ENCODE data around the gene TREM2. TPM values are rescaled to one million over a fixed set of nuclear protein-coding genes. Genes with fewer than 3 reads are reported as not detected.

The TREM2 gene
- total RNA-seq, 4 donors from 2014 or later = 10.0 to 46.1 (median 14.3) TPM

DNA sequence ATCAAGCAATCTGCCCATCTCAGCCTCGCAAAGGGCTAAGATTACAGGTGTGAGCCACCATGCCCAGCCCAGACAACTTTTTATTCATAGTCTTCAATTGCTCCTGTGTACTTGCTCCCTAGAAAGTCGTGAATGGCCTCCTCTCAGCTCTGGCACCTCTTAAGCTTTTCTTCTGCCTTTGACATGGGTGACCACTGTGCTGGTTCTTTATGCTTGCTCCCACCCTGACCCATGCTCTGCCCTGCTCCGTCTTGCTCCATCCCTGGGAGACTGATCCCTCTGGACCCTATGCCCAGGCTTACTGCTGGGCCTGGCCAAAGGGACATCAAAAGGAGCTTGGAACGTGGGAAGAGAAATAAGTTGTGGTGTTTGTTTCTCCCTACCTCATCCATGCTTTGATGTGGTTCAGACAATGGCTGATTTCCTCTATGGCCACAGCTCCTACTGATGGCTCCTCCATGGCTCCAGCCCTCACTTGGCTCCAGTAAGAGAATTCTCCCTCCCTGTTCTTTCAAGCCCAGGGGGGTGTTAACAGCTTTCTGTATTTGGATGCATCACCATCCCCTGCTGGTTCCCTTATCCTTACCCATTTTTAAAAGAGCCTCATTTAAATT, 7.7 kb upstream of the TREM2 start:
- Histone ChIP-seq H3K4me1 (no peaks in the 10 kb centered on the region), H3K9me3 (peaks cover 0 to 3% (median 0%) of the 10 kb centered on the region in 4 donors), H3K4me3 (no peak overlapping the region), H3K27ac (no peak overlapping the region), H3K27me3 (peaks cover 0 to 3% of the 10 kb centered on the region in 2 donors), H3K36me3 (no peaks in the 10 kb centered on the region)
- WGBS, 2 donors = 65 to 69% methylated on average over 4 of the region's 4 CpGs
- no peak for DNase-seq (ENCODE audit: low spot score in 2 of 2)
- no peak for TF ChIP-seq CTCF (IDR thresholded peaks at IDR 0.05)
- no peak for TF ChIP-seq EP300 (IDR thresholded peaks at IDR 0.05)
- TF ChIP-seq POLR2A (IDR thresholded peaks at IDR 0.05) = no peak

DNA sequence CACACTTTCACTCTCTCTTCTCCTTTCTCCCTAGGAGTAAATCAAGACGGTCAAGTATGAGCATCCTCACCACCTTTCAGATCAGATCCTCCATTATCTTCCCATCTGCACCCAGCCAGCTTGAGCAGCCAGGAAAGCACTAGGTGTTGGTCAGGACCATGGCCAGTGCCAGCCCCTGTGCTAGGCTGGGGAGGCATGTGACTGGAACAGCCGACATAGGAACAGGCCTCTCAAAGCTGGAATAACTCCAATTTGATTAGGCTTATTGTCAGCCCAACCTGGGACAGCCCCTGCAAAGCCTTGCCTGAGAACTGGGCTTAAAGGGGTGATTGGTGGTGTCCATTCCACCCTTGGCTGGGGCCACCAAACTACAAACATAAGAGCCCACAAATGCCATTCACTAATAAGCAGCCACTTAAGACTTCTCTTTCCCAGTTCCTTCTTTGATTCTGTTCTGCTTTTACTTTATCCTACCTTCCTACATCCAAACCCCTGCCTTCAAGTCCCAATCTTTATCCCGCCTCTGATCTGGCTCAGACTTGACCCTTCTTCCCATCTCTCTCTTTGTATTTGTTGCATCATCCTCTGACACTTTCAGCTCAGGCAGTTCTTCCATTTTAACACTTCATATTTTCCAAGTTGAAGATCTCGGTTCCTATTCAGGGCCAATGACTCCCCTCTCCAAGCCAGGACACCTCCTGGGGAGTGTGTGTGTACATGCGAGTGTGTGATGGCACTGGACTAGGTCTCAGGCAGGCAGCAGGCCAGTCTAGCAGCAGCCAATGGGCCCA, 4.5 kb upstream of the TREM2 start:
- DNase-seq (ENCODE audit: low spot score in 2 of 2) = no peak
- no peaks in the 10 kb centered on the region for H3K4me1 ChIP-seq
- WGBS, 2 donors = 66 to 69% methylated on average over 5 of the region's 5 CpGs

GRCh38 chr6:41164551-41165120, 1.7 kb upstream of the TREM2 start:
- 53 to 58% methylated on average over 4 of the region's 4 CpGs for WGBS, 2 donors
- TF ChIP-seq CTCF (IDR thresholded peaks at IDR 0.05) (no peak), EP300 (IDR thresholded peaks at IDR 0.05) (no peak), POLR2A (IDR thresholded peaks at IDR 0.05) (no peak)
- H3K4me1 ChIP-seq = no peaks in the 10 kb centered on the region
- peaks cover 0 to 5% of the 10 kb centered on the region in 2 donors for H3K27me3 ChIP-seq
- no peaks in the 10 kb centered on the region for H3K9me3 ChIP-seq
- no peak for DNase-seq (ENCODE audit: low spot score in 2 of 2)
- no peak overlapping the region for H3K4me3 ChIP-seq
- H3K36me3 ChIP-seq = no peaks in the 10 kb centered on the region
- no peak overlapping the region for H3K27ac ChIP-seq

More for the DNA sequence above, 4.5 kb upstream of the TREM2 start:
- H3K9me3 ChIP-seq = no peaks in the 10 kb centered on the region
- H3K4me3 ChIP-seq = no peak overlapping the region
- H3K36me3 ChIP-seq = no peaks in the 10 kb centered on the region
- TF ChIP-seq CTCF (IDR thresholded peaks at IDR 0.05) (no peak), POLR2A (IDR thresholded peaks at IDR 0.05) (no peak), EP300 (IDR thresholded peaks at IDR 0.05) (no peak)
- H3K27ac ChIP-seq = no peak overlapping the region
- peaks cover 0 to 3% of the 10 kb centered on the region in 2 donors for H3K27me3 ChIP-seq

DNA sequence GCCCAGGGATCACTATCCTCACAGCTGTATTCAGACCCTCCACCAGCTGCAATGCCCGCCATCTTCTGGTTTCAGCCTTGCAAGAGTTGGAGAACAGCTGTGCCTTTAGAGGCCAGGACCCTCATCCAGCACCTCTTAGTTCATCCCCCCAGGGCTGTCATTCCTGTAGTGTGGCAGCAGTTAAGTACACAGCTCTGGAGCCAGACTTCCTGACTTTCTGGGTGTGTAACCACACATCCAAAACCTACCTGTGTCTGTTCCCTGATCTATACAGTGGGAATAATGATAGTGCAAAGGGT, 452 bp upstream of the TREM2 start:
- H3K36me3 ChIP-seq = no peaks in the 10 kb centered on the region
- H3K4me1 ChIP-seq = no peaks in the 10 kb centered on the region

More for the DNA sequence above, 452 bp upstream of the TREM2 start:
- Histone ChIP-seq H3K9me3 (no peaks in the 10 kb centered on the region), H3K27ac (no peak overlapping the region), H3K4me3 (no peak overlapping the region), H3K27me3 (peaks cover 0 to 5% of the 10 kb centered on the region in 2 donors)
- no peak for TF ChIP-seq CTCF (IDR thresholded peaks at IDR 0.05)
- TF ChIP-seq EP300 (IDR thresholded peaks at IDR 0.05) = no peak
- 86 to 100% methylated on average over 1 of the region's 1 CpG for WGBS, 2 donors
- DNase-seq (ENCODE audit: low spot score in 2 of 2) = no peak
